Endothelial cell of umbilical vein (primary cell): ENCODE data around the gene ZNF280C. TPM values are rescaled to one million over a fixed set of nuclear protein-coding genes. Genes with fewer than 3 reads are reported as not detected.

Experiments used
- BruUV-seq: library from RNA; stranded (reverse); fragments of 400-500 nt; replicated peaks from 2 replicates; lab custom pipeline; 2021; lab: Mats Ljungman, UMichigan
- CTCF ChIA-PET: fragments of 300-600, 350-600 bp; sonication (Branson Sonifier 250); formaldehyde crosslinking; loops from one replicate; lab custom pipeline; 2021; ENCODE audit warnings: antibody characterized with exemption, inconsistent platforms; lab: Charles Lee
- POLR2A ChIA-PET: fragments of 300-600, 350-600 bp; sonication (Branson Sonifier 250); formaldehyde crosslinking; loops from one replicate; lab custom pipeline; 2021; ENCODE audit warnings: antibody characterized with exemption, inconsistent platforms; lab: Charles Lee
- DNase-seq: peaks from one replicate; pipeline ENCODE4 v3.0.0-alpha.2; 2011; ENCODE audit warnings: low read depth, low spot score
- FAIRE-seq: peaks from 2 replicates; lab custom pipeline; 2011; peaks lifted over from hg19 to GRCh38; lab: Jason Lieb, UNC
- H2AFZ ChIP-seq: 2 replicates; pipeline ENCODE4 v1.6.0; 2012; ENCODE audit warnings: low read depth, low read length, control low read depth, inconsistent platforms
- H3K27ac ChIP-seq: 2 replicates; pipeline ENCODE4 v1.5.1; 2011; ENCODE audit warnings: low read depth, mild to moderate bottlenecking, control low read depth, low read length, moderate library complexity; ENCODE audit not compliant: insufficient read depth
- H3K27me3 ChIP-seq, 2 experiments: 2 replicates each; pipeline versions ENCODE4 v1.6.0 to v1.6.1; 2011; ENCODE audit warnings: low read length in 2 of 2, mixed read lengths in 1 of 2; ENCODE audit not compliant: control insufficient read depth in 2 of 2, insufficient read depth in 2 of 2
- H3K36me3 ChIP-seq, 2 experiments: 2 replicates in 1 of 2; 3 replicates in 1 of 2; pipeline ENCODE4 v1.5.1; 2011; ENCODE audit warnings: low read length in 2 of 2, mild to moderate bottlenecking in 1 of 2, moderate library complexity in 1 of 2; ENCODE audit not compliant: control insufficient read depth in 2 of 2, insufficient read depth in 2 of 2; ENCODE audit errors: extremely low read depth in 1 of 2
- H3K4me1 ChIP-seq: 3 replicates; pipeline ENCODE4 v1.5.1; 2011; ENCODE audit warnings: mild to moderate bottlenecking, low read length; ENCODE audit not compliant: control insufficient read depth, insufficient read depth; ENCODE audit errors: extremely low read depth
- H3K4me2 ChIP-seq: 2 replicates; pipeline ENCODE4 v1.6.1; 2011; ENCODE audit warnings: low read length, control low read depth, mixed read lengths; ENCODE audit not compliant: insufficient read depth
- H3K4me3 ChIP-seq, 3 experiments: fragments of 200-600 bp in 1 of 3; sonication (generic), shearing (Covaris generic) in 1 of 3; replicated peaks in 1 of 3; 2 replicates each; pipeline ENCODE4 v1.5.1; 2011 to 2016; ENCODE audit warnings: control low read depth in 3 of 3, low read length in 3 of 3, mild to moderate bottlenecking in 2 of 3, inconsistent platforms in 1 of 3, low read depth in 1 of 3, moderate library complexity in 1 of 3; ENCODE audit not compliant: insufficient read depth in 1 of 3
- H3K79me2 ChIP-seq: 2 replicates; pipeline ENCODE4 v1.6.0; 2012; ENCODE audit warnings: low read length, inconsistent platforms; ENCODE audit not compliant: control insufficient read depth, insufficient read depth
- H3K9ac ChIP-seq: replicated peaks from 2 replicates; pipeline ENCODE3; 2011; ENCODE audit warnings: low read length, control low read depth; ENCODE audit not compliant: insufficient read depth; ENCODE audit errors: extremely low read depth
- H3K9me1 ChIP-seq: replicated peaks from 3 replicates; pipeline ENCODE4 v1.6.0; 2011; ENCODE audit warnings: mild to moderate bottlenecking, low read length; ENCODE audit not compliant: control insufficient read depth, insufficient read depth; ENCODE audit errors: extremely low read depth
- H3K9me3 ChIP-seq: replicated peaks from 2 replicates; pipeline ENCODE4 v1.5.1; 2012; ENCODE audit warnings: low read length, inconsistent platforms; ENCODE audit not compliant: control insufficient read depth, insufficient read depth
- H4K20me1 ChIP-seq: replicated peaks from 2 replicates; pipeline ENCODE3; 2011; ENCODE audit warnings: mild to moderate bottlenecking, low read length; ENCODE audit not compliant: control insufficient read depth, insufficient read depth; ENCODE audit errors: extremely low read depth
- CTCF ChIP-seq, 2 donors: IDR thresholded peaks; 1 replicate in 1 of 2; 2 replicates in 1 of 2; pipeline ENCODE4 v1.5.1; 2011; ENCODE audit warnings: low read length in 2 of 2, mild to moderate bottlenecking in 2 of 2, moderate library complexity in 2 of 2, control low read depth in 1 of 2, inconsistent platforms in 1 of 2, low read depth in 1 of 2; ENCODE audit not compliant: insufficient read depth in 1 of 2; ENCODE audit errors: extremely low read depth in 1 of 2
- EZH2 ChIP-seq: IDR thresholded peaks from 2 replicates; pipeline ENCODE4 v1.6.1; 2012; ENCODE audit warnings: borderline replicate concordance, low read depth, mild to moderate bottlenecking, moderate library complexity, low read length, inconsistent platforms; ENCODE audit not compliant: severe bottlenecking
- FOS ChIP-seq: IDR thresholded peaks from 2 replicates; pipeline ENCODE4 v1.6.1; 2011; ENCODE audit warnings: mild to moderate bottlenecking, low read length, moderate library complexity, borderline replicate concordance; ENCODE audit not compliant: insufficient read depth
- GATA2 ChIP-seq: IDR thresholded peaks from 2 replicates; pipeline ENCODE4 v1.7.0; 2011; ENCODE audit warnings: low read depth, mild to moderate bottlenecking, moderate library complexity, mixed read lengths, low read length; ENCODE audit not compliant: insufficient read length, insufficient read depth
- JUN ChIP-seq: IDR thresholded peaks from 2 replicates; pipeline ENCODE4 v1.6.1; 2011; ENCODE audit warnings: borderline replicate concordance, low read depth; ENCODE audit not compliant: insufficient read length, insufficient read depth
- MAX ChIP-seq: IDR thresholded peaks from 2 replicates; pipeline ENCODE4 v1.6.1; 2011; ENCODE audit not compliant: insufficient read depth, insufficient read length
- MYC ChIP-seq: IDR thresholded peaks from one replicate; pipeline ENCODE4 v1.6.1; 2011; ENCODE audit warnings: mild to moderate bottlenecking, low read depth, low read length
- POLR2A ChIP-seq: IDR thresholded peaks from 2 replicates; pipeline ENCODE4 v1.6.1; 2012; ENCODE audit warnings: low read depth, mild to moderate bottlenecking, control low read depth, low read length
- POLR2AphosphoS5 ChIP-seq: IDR thresholded peaks from 2 replicates; pipeline ENCODE4 v1.6.1; 2012; ENCODE audit warnings: low read depth, mild to moderate bottlenecking, control low read depth, low read length, moderate library complexity; ENCODE audit not compliant: insufficient read depth
- dilution Hi-C: fragments of 300-500 bp; cut with MboI; formaldehyde crosslinking; loops from one replicate; pipeline ENCODE4 v1.15.0; 2019; ENCODE audit warnings: low sequenced_read_pairs; ENCODE audit not compliant: extremely low pct_ligation_motif_present
- intact Hi-C: fragments of 100-400 bp; cut with micrococcal nuclease; formaldehyde crosslinking; loops from one replicate; pipeline ENCODE4 v1.10.0; 2022
- polyA plus RNA-seq, 4 experiments: library from polyadenylated mRNA; depleted of rRNA in 3 of 4; stranded (reverse) in 3 of 4; unstranded in 1 of 4; fragments of >200 nt; gene quantifications; 2 replicates each; pipeline versions ENCODE4 v1.2.1 to v1.2.3, GENCODE V29; 2011 to 2012; ENCODE audit warnings: missing spikeins in 1 of 4
- total RNA-seq: library from RNA; stranded (reverse); gene quantifications from 2 replicates; pipeline ENCODE4 v1.2.3, GENCODE V29; 2021

The ZNF280C gene
- total and polyA plus RNA-seq, 2 donors (not counting 3 experiments of a cell fraction or from before 2014, with no cell fraction given), result 3.2 to 7.7 TPM

DNA sequence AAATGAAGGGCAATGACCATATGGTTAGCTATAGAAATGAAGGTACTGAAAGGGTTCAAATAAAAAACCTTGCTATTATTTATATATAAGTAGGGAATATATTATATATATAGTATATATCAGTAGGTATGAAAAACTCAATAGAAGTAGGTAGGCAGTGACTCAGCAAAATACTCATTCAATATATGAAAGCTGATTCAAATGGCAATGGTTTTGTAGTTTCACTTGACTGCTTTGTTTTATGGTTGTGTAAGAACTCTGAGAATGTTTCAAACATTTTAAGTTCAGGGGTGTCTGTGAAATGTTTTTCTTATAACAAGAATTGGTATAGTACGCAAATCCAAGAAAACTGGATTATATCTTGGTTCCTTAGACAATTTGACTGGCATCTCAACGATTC, 4.1 kb downstream of the ZNF280C start:
- H3K27me3 ChIP-seq, result no peaks in the 10 kb centered on the region
- TF ChIP-seq MAX, result no peak
- no peak for TF ChIP-seq CTCF (IDR thresholded peaks at IDR 0.05; ENCODE audit: extremely low read depth in 1 of 2, insufficient read depth in 1 of 2, low read depth in 1 of 2, low read length in 2 of 2)
- TF ChIP-seq POLR2A, result no peak
- TF ChIP-seq JUN, result no peak
- no peak for TF ChIP-seq FOS
- no peak for TF ChIP-seq POLR2AphosphoS5
- TF ChIP-seq EZH2, result no peak
- TF ChIP-seq MYC, result no peak
- TF ChIP-seq GATA2, result no peak
- DNase-seq, result no peak
- BruUV-seq, result no TSS peak
- no peak overlapping the region for H3K27ac ChIP-seq
- no peak overlapping the region for H3K4me3 ChIP-seq
- peaks cover 6% of the 10 kb centered on the region for H3K4me1 ChIP-seq
- POLR2A ChIA-PET, result no interaction called here
- H3K9ac ChIP-seq, result no peak overlapping the region
- H3K9me1 ChIP-seq, result no peaks in the 10 kb centered on the region
- H3K36me3 ChIP-seq, result no peaks in the 10 kb centered on the region
- H3K9me3 ChIP-seq, result no peaks in the 10 kb centered on the region
- no peaks in the 10 kb centered on the region for H4K20me1 ChIP-seq
- dilution Hi-C loops, result no loop called here
- FAIRE-seq, result no peak
- H3K4me2 ChIP-seq, result no peak overlapping the region
- CTCF ChIA-PET, result no interaction called here
- H2AFZ ChIP-seq, result no peak overlapping the region
- intact Hi-C loops, result no loop called here
- peaks cover 30% of the 10 kb centered on the region for H3K79me2 ChIP-seq
